Panc1 (cell line): ENCODE measurements around the gene SH3PXD2A. TPM values are rescaled to one million over a fixed set of nuclear protein-coding genes. Genes with fewer than 3 reads are reported as not detected.

Experiments used
- ATAC-seq: fragments of 200-7000 bp; cut with Tn5 transposase; 2 replicates; pipeline ENCODE4 v1.9.1; 2020; ENCODE audit warnings: mild to moderate bottlenecking, moderate library complexity
- BruUV-seq: library from RNA; stranded (reverse); fragments of 400-500 nt; replicated peaks from 2 replicates; lab custom pipeline; 2021; lab: Mats Ljungman, UMichigan
- CTCF ChIA-PET: fragments of 300-600 bp; sonication (Branson Sonifier 250); formaldehyde crosslinking; loops from one replicate; lab custom pipeline; 2022; ENCODE audit warnings: antibody characterized with exemption; lab: Charles Lee
- POLR2A ChIA-PET: fragments of 300-600 bp; sonication (Branson Sonifier 250); formaldehyde crosslinking; loops from one replicate; lab custom pipeline; 2022; ENCODE audit warnings: antibody characterized with exemption; lab: Charles Lee
- DNase-seq: peaks from one replicate; pipeline ENCODE4 v3.0.0-alpha.2; 2010; ENCODE audit warnings: low read depth, low spot score
- H3K27ac ChIP-seq: 2 replicates; pipeline ENCODE4 v1.5.1; 2011; ENCODE audit warnings: mild to moderate bottlenecking, low read length, inconsistent platforms
- H3K27me3 ChIP-seq: fragments of 200-500 bp; sonication (Bioruptor generic); 2 replicates; pipeline ENCODE4 v1.6.0; 2014; ENCODE audit warnings: low read length, inconsistent platforms; ENCODE audit not compliant: control insufficient read depth, insufficient read depth
- H3K36me3 ChIP-seq: fragments of 200-500 bp; sonication (Bioruptor generic); 2 replicates; pipeline ENCODE4 v1.5.1; 2014; ENCODE audit warnings: inconsistent platforms, mild to moderate bottlenecking, low read length, moderate library complexity; ENCODE audit not compliant: control insufficient read depth, insufficient read depth
- H3K4me1 ChIP-seq: 2 replicates; pipeline ENCODE4 v1.5.1; 2011; ENCODE audit warnings: inconsistent platforms, mild to moderate bottlenecking, low read length, moderate library complexity; ENCODE audit not compliant: control insufficient read depth, insufficient read depth
- H3K4me3 ChIP-seq, 2 experiments: 2 replicates each; pipeline ENCODE4 v1.5.1; 2011 to 2012; ENCODE audit warnings: low read depth in 2 of 2, low read length in 2 of 2, mild to moderate bottlenecking in 2 of 2, inconsistent platforms in 1 of 2, moderate library complexity in 1 of 2
- H3K9me3 ChIP-seq: fragments of 200-500 bp; sonication (Bioruptor generic); 2 replicates; pipeline ENCODE4 v1.5.1; 2014; ENCODE audit warnings: low read depth, mild to moderate bottlenecking, inconsistent platforms, low read length, moderate library complexity; ENCODE audit not compliant: control insufficient read depth, insufficient read depth
- CTCF ChIP-seq: fragments of 450-650 bp; IDR thresholded peaks from 2 replicates; pipeline ENCODE4 v1.5.1; 2017; ENCODE audit warnings: mild to moderate bottlenecking
- POLR2AphosphoS5 ChIP-seq: IDR thresholded peaks from 2 replicates; pipeline ENCODE4 v1.6.1; 2012; ENCODE audit warnings: mild to moderate bottlenecking, low read depth, low read length, moderate library complexity
- REST ChIP-seq, 2 experiments: IDR thresholded peaks; 2 replicates each; pipeline ENCODE4 v1.6.1; 2011 to 2012; ENCODE audit warnings: low read depth in 2 of 2, control low read depth in 1 of 2, low read length in 1 of 2, mild to moderate bottlenecking in 1 of 2, moderate library complexity in 1 of 2; ENCODE audit not compliant: insufficient read depth in 1 of 2
- SIN3A ChIP-seq: IDR thresholded peaks from 2 replicates; pipeline ENCODE4 v1.6.1; 2012; ENCODE audit warnings: low read depth, mild to moderate bottlenecking, low read length, moderate library complexity, borderline replicate concordance; ENCODE audit not compliant: insufficient read depth
- TCF7L2 ChIP-seq: IDR thresholded peaks from 2 replicates; pipeline ENCODE4 v1.6.1; 2011; ENCODE audit warnings: mild to moderate bottlenecking, low read depth, low read length, inconsistent platforms
- in situ Hi-C: cut with HindIII; loops from 2 replicates; pipeline ENCODE4 v1.10.0; 2016; ENCODE audit warnings: low sequenced_read_pairs, low pct_unique_long_range_greater_than_20kb
- intact Hi-C: fragments of 100-400 bp; cut with micrococcal nuclease; formaldehyde crosslinking; loops from one replicate; pipeline ENCODE4 v1.10.0; 2022; ENCODE audit not compliant: unreplicated experiment
- total RNA-seq: library from RNA; stranded (reverse); gene quantifications from one replicate; pipeline ENCODE4 v1.2.1, GENCODE V29; 2021; ENCODE audit not compliant: unreplicated experiment

The SH3PXD2A gene
- total RNA-seq, 1 experiment from 2014 or later: 5.7 TPM

DNA sequence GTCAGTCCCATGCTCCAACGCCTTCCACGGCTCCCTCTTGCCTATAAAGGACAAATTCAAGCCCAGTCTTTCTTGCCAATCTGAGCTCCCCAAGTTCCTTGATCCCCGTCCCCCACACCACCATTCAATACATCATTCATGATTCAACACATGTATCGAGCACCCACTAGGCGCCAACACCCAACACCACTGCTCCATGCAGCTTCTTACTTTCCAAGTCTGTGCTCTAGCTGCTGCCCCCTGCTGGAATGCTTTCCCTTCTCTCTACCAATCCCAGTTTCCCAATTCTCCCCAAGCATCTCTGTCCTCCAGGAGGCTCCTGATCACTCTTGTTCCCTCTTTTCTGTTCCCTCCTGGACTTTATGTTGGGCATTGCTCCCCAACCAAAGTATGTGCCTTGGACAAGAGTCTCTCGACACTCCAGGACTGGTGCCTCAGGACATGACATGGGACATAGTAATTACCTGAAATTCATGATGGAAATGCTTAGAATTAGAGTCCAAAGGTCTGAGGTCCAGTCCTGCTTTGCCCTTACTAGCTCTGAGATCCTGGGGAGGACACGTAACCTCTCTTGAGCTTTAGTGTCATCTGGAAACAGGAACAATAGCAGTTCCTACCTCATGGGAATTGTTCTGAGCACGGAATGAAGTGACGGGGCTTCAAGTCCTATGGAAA lies 189.2 kb downstream of the SH3PXD2A start:
- no TSS peak for BruUV-seq
- ATAC-seq (no peak), DNase-seq (no peak)
- ChIA-PET POLR2A (interaction anchor here (0.7 kb wide), 1 partner anchor 12 kb away, joined by 3 read pairs; no protein-coding TSS in a partner anchor), CTCF (interaction anchor here (0.7 to 0.9 kb wide), 3 partner anchors 9 to 45 kb away, joined by 3 read pairs; no protein-coding TSS in a partner anchor)
- Histone ChIP-seq H3K9me3 (no peaks in the 10 kb centered on the region), H3K27me3 (no peaks in the 10 kb centered on the region), H3K4me1 (no peaks in the 10 kb centered on the region), H3K36me3 (no peaks in the 10 kb centered on the region), H3K27ac (no peak overlapping the region), H3K4me3 (no peak overlapping the region)
- TF ChIP-seq SIN3A (no peak), CTCF (no peak; the same call in 1 of the 2 replicates), TCF7L2 (no peak), POLR2AphosphoS5 (no peak), REST (IDR thresholded peaks at IDR 0.05; ENCODE audit: insufficient read depth in 1 of 2, low read depth in 2 of 2, low read length in 1 of 2) (no peak)
- in situ Hi-C loops (no loop called here), intact Hi-C loops (no loop called here)

GRCh38 chr10:103665162-103665889 lies 190.1 kb downstream of the SH3PXD2A start:
- POLR2A ChIA-PET: no interaction called here
- H3K9me3 ChIP-seq: no peaks in the 10 kb centered on the region
- intact Hi-C loops: no loop called here
- in situ Hi-C loops: no loop called here
- CTCF ChIA-PET: interaction anchor here (0.6 to 0.9 kb wide), 4 partner anchors 9 to 892 kb away, joined by 3 to 4 read pairs (median 3); no protein-coding TSS in a partner anchor
- H3K4me1 ChIP-seq: peaks cover 7% of the 10 kb centered on the region; the same call in 1 of the 2 replicates
- DNase-seq: no peak
- BruUV-seq: no TSS peak
- no peak overlapping the region for H3K4me3 ChIP-seq
- no peak for TF ChIP-seq CTCF
- no peaks in the 10 kb centered on the region for H3K36me3 ChIP-seq
- no peaks in the 10 kb centered on the region for H3K27me3 ChIP-seq
- no peak for ATAC-seq
- H3K27ac ChIP-seq: no peak overlapping the region
